Fibroblast of skin of back (primary cell): Measurements from ENCODE around the gene GUK1.
A peak's percentile ranks its signal among the peaks of the same experiment; 100 is the strongest.
"Not testable (repeated sequence)": the region's sequence is repeated elsewhere in the genome, so short reads cannot be mapped to it uniquely, and the experiment has no call there.

Experiments used
- DNase-seq: peaks from one replicate; pipeline ENCODE4 v3.0.0-alpha.2; 2013

GUK1 gene

DNA sequence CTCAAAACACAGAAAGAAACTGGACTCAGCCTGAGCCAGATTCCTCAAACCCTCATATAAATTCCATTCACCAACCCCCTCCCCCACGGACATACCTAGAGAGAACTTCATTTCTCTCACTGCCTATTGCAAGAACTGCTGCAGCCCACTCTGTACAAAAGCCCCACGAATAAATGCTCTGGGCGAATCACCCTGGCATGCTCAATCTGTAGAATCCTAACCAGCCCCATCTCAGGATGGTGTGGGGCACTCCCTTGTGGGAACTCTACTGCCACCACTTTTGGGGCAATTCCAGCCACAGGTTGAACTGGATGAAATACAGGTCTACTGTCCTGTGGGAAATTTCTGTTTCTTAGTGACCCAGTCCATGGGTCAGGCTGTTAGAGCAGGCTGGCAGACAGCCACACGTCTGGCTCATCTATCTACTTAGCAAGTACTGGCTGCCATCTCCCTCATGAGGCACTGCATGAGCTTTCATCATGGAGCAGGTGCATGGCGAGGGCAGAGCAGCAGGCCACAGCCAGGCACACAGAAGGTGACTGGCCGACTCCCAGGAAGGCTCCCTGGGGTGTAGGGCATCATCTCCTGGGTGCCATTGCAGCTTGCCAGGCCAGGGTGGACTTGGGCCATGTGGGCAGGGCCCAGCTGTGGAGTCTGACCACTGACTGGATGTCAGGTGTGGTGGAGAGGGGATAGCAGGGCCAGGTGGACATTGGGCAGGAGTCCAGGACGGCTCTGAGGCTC lies 35.4 kb upstream of the GUK1 start:
- no peak for DNase-seq

GRCh38 chr1:228105270-228105995 lies 34.6 kb upstream of the GUK1 start:
- no peak for DNase-seq

GRCh38 chr1:228105996-228106799 lies 33.9 kb upstream of the GUK1 start:
- no peak for DNase-seq

DNA sequence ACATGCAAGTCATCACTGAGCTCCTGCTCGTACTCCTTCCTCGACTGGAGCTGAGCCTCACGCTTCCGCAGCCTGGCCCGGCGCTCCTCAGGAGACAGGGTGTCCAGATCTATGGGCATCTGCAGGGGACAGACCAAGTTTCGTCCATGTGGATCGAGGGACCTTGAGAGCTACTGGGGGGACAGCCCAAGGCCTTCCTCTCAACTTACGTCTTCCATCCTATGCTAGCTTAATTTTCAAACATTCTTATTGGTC lies 33.4 kb upstream of the GUK1 start:
- no peak for DNase-seq

DNA sequence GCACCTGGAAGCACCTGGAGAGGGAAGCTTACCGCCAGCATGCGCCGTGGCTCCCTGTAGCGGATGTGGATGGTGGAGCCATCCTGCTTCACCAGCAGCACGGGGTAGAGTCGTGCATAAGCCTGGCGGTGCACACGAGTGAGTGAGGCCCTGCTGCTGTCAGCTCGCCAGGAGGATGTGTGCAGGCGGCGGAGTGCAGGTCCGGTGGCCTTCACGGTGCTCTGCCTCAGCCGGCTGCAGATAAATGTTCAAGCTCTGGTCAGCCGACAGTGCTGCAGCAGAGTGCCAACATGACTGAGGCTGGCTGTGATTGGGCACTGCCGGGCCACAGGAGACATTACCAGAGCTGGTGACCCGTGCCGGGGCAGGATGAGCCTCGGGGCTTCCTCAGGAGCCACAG lies 32.4 kb upstream of the GUK1 start:
- DNase-seq: no peak

- no peak for DNase-seq
Observed at GRCh38 chr1:228108055-228108690, 31.9 kb upstream of the GUK1 start.

- DNase-seq: no peak
Observed at GRCh38 chr1:228108742-228109072, 31.4 kb upstream of the GUK1 start.

DNA sequence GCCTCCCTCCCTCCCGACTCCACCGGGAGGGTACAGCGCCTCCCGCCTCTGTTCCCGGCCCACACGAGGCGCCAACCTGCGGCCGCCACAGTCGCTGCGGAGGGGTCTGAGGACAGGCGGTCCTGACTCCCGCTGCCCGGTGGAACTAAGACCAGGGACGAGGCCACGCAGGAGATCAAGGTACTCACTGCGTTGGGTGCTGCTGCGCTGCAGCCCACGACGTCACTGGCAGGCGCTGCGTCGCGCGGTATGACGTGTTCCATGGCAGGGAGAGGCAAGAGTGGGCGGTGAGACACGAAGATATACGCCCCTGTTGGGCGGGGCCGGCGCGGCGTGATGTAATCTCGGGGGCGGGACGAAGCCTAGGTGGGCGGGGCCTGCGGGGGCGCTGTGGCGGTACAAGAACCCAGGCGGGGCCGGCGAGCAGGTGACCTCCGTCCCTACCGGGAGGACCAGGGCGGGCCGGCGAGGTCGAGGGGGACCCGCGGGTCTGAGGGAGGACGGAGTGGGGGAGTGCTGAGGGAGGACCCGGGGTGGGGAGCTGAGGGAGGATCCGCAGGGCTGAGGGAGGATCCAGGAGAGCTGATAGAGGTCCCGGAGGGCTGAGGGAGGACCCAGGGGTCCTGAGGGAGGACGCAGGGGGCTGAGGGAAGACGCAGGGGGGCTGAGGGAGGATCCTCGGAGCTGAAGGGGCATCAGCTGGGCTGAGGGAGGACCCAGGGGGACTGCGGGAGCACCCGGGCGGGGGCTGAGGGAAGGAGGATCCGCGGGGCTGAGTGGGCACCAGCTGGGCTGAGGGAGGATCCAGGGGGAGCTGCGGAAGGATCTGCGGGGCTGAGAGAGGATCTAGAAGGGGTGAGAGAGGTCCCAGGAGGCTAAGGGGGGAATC lies 30.8 kb upstream of the GUK1 start, which contains the start of gene MRPL55:
Gene MRPL55 (minus strand): TSS at position 227 of the 889 bp plus-strand sequence. CDS start 1,039 bp downstream, outside the sequence.
- peak; percentile 93 for DNase-seq

- DNase-seq: no peak
Observed at GRCh38 chr1:228109962-228110488, 30.1 kb upstream of the GUK1 start.

- DNase-seq: no peak
Observed at GRCh38 chr1:228110556-228110955, 29.5 kb upstream of the GUK1 start.

DNA sequence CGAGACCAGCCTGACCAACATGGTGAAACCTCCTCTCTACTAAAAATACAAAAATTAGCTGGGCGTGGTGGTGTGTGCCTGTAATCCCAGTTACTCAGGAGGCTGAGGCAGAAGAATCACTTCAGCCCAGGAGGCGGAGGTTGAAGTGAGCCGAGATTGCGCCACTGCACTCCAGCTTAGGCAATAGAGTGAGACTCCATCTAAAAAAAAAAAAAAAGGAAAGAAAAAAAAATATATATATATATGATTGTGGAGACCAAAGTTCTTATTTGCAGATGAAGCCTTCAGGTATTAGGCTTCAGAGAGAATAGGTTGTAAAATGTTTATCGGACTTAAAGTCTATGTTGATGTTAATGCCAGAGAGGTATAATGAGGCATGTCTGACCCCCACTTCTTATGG lies 28.8 kb upstream of the GUK1 start:
- DNase-seq: not testable (repeated sequence)

- no peak for DNase-seq
Observed at GRCh38 chr1:228112167-228112566, 27.9 kb upstream of the GUK1 start.

DNA sequence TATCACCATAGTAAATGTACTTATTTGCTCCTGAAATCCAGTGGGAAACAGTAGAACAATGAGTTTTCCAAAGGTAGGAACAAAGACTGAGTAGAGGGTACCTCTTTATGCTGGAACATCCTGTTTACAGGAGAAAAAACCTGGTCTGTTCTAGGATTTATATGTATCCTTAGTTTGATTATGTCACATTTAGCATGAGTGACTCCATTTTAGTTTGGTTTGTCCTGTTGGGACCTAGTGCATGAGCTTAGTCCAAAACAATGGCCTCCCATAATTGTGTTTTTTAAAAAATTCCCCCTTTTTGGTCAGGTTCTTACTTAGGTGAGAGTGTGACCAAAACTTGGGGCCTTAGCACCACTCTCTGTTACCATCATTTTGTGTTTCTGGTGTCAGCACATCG lies 27.5 kb upstream of the GUK1 start:
- DNase-seq: no peak

GRCh38 chr1:228114827-228115226 lies 25.3 kb upstream of the GUK1 start:
- DNase-seq: no peak

GRCh38 chr1:228117335-228117734 lies 22.7 kb upstream of the GUK1 start:
- no peak for DNase-seq

DNA sequence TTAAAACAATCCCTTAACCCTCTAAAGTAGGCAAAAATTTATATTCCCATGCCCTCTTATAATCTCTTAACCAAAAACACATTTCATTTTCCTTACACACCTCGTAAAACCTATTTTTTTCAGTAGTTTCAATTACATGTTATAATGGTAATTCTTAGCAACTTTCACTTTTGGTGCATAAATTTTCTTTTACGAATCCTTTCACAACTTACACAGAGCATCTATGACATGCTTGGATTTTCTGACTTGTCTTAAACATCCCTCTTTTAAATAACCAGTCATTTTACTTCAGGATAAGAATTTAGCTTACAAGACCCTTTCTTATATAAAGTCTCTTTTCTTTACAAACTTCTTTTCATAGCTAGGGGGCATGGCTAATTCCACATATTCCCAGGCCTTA lies 22.0 kb upstream of the GUK1 start:
- DNase-seq: no peak

- DNase-seq: no peak
Observed at GRCh38 chr1:228120351-228120750, 19.7 kb upstream of the GUK1 start.

DNA sequence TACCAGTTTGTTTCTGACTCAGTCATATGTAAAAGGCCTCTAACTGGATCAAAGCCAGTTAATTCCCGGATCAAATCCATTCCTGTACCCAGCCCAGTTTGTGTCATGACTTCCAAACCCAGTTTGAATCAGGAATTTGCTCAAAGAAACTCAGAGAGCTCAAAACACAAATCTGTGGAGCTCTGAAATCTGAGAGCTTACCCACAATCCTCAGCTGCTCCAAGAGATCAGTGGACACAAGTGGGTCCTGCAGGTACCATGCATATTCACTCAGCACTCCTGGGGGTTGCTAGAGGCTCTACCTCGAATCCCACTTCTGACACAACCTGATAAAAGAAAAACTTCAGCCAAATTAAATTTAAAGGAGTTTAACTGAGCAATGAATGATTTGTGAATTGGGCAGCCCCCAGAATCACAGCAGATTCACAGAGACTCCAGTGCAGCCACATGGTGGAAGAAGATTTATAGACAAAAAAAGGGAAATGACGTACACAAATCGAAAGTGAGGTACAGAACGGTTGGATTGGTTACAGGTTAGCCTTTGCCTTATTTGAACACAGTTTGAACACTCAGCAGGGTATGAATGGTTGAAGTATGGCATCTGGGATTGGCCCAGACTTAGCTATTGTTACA lies 19.1 kb upstream of the GUK1 start:
- DNase-seq: no peak

DNA sequence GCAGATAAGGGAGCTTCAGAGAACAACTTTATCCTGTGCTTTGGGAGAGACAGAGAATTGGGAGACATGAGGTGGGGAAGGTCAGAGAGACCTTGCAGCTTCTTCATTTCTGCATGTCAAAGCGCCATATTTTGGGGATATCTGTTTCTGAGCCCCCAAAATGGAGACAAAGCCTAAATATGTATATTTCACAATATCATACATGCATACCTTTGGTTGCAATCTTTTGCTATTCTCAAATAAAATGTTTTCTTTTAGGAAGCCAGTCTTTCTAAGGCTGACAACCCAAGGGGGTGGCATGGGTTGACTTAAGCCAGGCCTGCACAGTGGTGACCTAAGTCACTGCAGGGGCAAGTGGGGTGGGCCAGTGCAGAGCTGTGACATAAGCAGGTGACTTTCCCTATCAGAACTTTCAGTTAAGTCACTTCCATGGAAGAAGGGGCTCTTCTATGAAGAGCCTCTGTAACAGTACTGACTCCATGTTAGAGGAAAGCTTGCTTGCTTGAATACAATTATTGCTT lies 17.1 kb upstream of the GUK1 start:
- DNase-seq: no peak

DNA sequence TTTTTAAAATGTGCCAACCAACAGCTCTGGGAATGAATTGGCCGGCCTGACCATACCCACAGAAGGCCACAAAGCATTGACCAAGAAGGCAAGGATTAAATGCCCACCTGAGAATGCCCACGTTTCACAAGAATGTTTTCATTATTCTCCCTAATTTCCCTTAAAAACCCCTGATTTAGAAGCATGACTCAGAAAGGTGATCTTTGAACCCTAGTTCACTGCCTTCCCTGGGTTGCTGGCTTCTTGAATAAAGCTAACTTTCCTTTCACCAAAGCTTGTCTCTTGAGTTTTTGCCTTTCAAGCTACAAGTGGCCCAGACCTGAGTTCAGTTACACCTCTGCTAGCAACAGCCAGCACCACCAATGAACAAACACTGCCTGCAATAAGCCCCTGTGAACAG lies 16.6 kb upstream of the GUK1 start:
- DNase-seq: no peak

- DNase-seq: no peak
Observed at GRCh38 chr1:228125185-228125584, 14.9 kb upstream of the GUK1 start.
